Thyroid gland (tissue), 4 donors: Measurements from ENCODE around the gene DLGAP1.

ENCODE experiments used
- POLR2A ChIP-seq, 2 donors: fragments of 450-650 bp; IDR thresholded peaks; one replicate each; pipeline ENCODE4 v1.6.1; 2017; ENCODE audit warnings: antibody characterized with exemption in 2 of 2, mild to moderate bottlenecking in 2 of 2, moderate library complexity in 1 of 2
- TF ChIP-seq, protein P1 (sequence below), 6 experiments: fragments of 200-600 bp in 3 of 6; fragments of 450-650 bp in 3 of 6; sonication (generic) in 3 of 6; IDR thresholded peaks; one replicate each; pipeline ENCODE4 v1.5.1; 2016 to 2019; ENCODE audit warnings: antibody characterized with exemption in 6 of 6, mild to moderate bottlenecking in 2 of 6, inconsistent platforms in 1 of 6, moderate library complexity in 1 of 6

DNA sequence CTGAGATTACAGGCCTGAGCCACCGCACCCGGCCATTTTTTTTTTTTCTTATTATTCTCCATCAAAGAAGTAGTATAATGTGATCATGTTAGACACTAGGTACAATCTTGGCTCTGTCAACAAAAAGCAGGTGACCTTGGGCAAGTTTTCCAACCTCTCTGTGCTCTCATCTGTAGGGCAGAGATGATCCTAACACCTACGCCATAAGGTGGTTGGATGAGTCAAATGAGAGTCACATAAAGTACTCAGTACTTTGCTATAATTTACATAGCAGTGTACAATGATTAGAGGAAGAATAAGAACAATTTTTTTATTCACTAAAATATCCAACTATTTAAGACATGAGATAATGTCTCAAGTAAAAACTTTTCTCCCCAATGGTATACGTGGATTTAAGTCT, 876.5 kb downstream of the DLGAP1 start:
- no peak for TF ChIP-seq POLR2A (IDR thresholded peaks at IDR 0.05)
- TF ChIP-seq, protein P1, sequence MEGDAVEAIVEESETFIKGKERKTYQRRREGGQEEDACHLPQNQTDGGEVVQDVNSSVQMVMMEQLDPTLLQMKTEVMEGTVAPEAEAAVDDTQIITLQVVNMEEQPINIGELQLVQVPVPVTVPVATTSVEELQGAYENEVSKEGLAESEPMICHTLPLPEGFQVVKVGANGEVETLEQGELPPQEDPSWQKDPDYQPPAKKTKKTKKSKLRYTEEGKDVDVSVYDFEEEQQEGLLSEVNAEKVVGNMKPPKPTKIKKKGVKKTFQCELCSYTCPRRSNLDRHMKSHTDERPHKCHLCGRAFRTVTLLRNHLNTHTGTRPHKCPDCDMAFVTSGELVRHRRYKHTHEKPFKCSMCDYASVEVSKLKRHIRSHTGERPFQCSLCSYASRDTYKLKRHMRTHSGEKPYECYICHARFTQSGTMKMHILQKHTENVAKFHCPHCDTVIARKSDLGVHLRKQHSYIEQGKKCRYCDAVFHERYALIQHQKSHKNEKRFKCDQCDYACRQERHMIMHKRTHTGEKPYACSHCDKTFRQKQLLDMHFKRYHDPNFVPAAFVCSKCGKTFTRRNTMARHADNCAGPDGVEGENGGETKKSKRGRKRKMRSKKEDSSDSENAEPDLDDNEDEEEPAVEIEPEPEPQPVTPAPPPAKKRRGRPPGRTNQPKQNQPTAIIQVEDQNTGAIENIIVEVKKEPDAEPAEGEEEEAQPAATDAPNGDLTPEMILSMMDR (IDR thresholded peaks at IDR 0.05), result no peak
